Measurements from ENCODE around the gene MYO16.
"Not testable (repeated sequence)": the region's sequence is repeated elsewhere in the genome, so short reads cannot be mapped to it uniquely, and the experiment has no call there.

The MYO16 gene

DNA sequence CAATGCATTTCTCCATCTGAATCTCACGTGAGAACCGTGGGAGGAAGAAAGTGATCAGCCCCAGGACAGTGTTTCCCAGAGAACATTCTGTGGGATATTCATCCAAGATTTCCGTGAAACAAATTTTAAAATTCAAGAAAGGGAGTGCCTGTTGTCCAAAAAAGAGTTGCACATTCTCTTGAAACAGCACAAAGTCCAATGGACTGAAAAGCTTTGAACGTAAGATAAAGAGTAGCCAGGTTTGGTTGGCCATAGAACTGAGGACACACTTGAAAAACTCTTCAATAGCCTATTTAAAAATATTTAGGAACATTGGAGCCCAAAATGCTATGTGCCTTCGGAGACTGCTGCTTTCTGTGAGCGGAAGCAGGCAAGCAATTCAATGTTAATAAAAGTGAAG lies 353.9 kb downstream of the MYO16 start:
- TF ChIP-seq, protein P1, sequence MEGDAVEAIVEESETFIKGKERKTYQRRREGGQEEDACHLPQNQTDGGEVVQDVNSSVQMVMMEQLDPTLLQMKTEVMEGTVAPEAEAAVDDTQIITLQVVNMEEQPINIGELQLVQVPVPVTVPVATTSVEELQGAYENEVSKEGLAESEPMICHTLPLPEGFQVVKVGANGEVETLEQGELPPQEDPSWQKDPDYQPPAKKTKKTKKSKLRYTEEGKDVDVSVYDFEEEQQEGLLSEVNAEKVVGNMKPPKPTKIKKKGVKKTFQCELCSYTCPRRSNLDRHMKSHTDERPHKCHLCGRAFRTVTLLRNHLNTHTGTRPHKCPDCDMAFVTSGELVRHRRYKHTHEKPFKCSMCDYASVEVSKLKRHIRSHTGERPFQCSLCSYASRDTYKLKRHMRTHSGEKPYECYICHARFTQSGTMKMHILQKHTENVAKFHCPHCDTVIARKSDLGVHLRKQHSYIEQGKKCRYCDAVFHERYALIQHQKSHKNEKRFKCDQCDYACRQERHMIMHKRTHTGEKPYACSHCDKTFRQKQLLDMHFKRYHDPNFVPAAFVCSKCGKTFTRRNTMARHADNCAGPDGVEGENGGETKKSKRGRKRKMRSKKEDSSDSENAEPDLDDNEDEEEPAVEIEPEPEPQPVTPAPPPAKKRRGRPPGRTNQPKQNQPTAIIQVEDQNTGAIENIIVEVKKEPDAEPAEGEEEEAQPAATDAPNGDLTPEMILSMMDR (IDR thresholded peaks at IDR 0.05; ENCODE audit: low read depth, low read length): no peak
- no peak for DNase-seq (ENCODE audit: extremely low read depth, low read depth)

DNA sequence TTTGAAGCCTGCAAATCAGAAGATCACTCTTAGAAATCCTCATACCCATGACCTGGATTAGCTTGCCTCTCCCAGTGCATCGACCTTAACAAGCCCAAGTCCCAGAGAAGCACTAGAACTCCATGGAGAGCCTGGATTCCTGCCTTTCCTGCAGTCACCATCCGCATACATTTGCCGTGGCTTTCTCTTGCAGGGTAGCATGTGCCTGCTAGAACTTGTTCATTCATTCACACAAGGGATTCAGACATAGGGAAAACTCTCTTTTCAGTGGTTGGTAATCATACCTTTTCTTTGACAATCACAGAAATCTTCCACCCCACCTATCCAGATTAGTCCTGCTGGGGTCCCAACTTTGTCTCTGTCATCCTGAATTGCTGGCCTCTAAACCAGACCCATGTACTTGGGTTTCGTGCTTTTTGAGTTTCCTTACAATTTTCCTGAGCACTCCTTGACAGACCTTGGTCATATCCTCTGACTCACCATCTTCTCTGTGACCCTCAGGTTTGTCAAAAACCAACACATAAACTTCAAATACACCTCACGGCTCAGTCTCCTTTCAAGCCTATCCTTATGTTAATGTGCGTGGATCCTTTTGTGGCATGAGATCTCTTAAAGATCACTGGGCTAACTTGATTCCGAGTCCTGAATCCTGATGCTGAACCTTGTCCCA lies 355.0 kb downstream of the MYO16 start:
- no peak for DNase-seq (ENCODE audit: extremely low read depth, low read depth)
- TF ChIP-seq, protein P1 (IDR thresholded peaks at IDR 0.05; ENCODE audit: low read depth, low read length): no peak

DNA sequence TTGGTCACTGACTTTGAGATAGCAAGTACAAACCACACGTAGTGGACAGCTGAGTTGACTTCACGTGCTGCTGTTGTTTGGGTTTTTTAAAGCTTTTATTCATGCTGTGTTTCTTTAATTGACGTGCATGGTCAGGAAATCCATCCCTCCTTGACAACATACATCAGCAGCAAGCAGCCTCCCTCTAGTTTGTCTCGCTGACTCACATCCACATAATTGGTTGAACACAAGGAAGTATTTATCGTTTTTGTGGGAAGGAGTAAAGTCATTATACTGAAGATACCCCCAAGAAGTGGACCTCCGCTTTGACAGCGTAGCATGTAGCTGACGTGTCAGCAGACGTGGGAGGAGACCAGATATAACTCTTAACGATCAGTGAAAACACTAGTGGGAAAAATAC lies 355.8 kb downstream of the MYO16 start:
- TF ChIP-seq, protein P1 (IDR thresholded peaks at IDR 0.05; ENCODE audit: low read depth, low read length): no peak
- peak; percentile 24 for DNase-seq (ENCODE audit: extremely low read depth, low read depth)

DNA sequence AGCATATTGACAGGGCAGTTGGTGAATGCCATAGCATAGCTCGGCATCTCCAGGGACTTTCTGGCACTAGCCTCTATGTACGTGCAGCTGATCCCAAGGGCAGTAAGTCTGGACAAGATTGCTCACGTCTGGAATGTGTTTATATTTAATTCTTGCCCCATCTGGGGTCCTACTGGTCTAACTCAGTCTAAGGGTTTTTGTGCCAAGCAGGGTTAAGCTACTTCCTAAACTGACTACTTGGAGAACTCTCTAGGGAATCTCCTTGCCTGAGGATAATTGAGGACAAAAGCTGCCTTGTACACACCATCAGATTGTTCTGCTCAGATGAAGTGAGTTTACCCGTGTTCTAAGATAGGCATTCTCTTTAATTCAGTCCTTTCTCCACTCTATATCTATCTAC lies 358.1 kb downstream of the MYO16 start:
- peak; percentile 47 for DNase-seq (ENCODE audit: extremely low read depth, low read depth)
- TF ChIP-seq, protein P1 (IDR thresholded peaks at IDR 0.05; ENCODE audit: low read depth, low read length): no peak

DNA sequence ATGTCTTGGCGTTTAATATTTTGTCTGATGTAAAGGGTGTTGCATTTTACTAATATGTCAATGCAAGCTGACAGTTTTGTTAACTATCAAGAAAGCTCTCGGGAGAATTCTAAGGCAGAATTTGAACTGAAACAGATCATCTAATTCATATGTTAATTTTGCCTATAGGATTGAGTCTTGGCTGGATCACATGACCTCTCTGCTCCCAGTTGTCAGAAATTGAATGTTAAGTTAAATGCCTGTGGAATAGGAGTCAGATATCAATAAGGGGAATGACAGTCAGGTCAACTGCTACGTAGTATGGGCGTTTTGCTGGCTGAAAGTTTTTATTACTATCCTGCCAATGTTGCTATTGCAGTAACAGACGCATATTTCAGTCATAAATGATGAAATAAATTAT lies 358.5 kb downstream of the MYO16 start:
- TF ChIP-seq, protein P1 (IDR thresholded peaks at IDR 0.05; ENCODE audit: low read depth, low read length): no peak
- no peak for DNase-seq (ENCODE audit: extremely low read depth, low read depth)

DNA sequence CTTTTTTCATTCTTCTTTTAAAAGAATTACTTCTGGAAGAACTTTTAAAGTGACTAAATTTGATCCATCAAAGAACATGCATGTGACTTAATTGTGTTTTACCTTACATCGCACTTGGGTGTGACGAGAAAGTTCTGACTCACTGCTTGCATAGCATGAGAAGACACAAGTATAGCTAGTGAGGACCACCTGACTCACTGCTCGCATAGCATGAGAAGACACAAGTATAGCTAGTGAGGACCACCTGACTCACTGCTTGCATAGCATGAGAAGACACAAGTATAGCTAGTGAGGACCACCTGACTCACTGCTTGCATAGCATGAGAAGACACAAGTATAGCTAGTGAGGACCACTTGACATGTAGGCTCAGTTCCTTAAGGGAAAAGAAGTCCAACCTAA lies 362.0 kb downstream of the MYO16 start:
- not testable (repeated sequence) for DNase-seq (ENCODE audit: extremely low read depth, low read depth)

DNA sequence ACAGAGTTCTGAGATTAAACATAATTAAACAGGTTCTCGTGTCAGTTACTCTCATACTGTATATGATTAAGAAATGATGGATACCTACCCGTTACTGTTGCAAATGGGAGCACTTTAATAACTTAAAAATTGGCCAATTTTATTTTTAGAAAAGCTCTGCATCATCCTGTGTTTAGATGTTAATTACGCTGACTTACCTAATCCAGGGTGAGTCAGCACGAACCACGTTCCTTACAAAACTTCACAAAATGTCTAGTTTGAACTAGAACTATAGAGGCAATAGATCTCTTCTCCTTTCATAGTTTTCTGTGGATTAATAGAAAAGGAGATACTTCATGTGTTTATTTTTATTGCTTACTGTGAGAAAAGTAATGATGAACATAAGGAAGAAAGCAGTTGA lies 363.9 kb downstream of the MYO16 start:
- TF ChIP-seq, protein P1 (IDR thresholded peaks at IDR 0.05; ENCODE audit: low read depth, low read length): no peak
- DNase-seq (ENCODE audit: extremely low read depth, low read depth): peak; percentile 29

DNA sequence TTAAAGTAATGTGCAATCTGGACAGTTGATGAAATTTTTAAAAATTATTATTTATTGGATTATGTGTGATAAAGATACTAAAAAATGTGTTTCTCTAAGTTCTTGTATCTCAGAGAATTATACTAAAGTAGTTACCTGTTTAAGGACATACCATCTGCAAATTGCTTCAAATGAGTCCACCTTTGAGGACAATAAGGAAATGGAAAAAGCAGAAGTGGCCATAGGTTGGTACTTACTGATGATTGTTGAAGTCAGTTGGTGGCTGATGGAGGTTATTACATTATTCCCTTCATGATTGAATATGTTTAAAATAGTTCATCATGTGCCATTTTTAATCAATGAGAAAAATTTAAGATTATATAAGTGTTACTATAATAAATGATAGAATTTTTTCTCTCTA lies 367.0 kb downstream of the MYO16 start:
- TF ChIP-seq, protein P1 (IDR thresholded peaks at IDR 0.05; ENCODE audit: low read depth, low read length): no peak
- no peak for DNase-seq (ENCODE audit: extremely low read depth, low read depth)
